BJ (cell line): ENCODE results near the gene ALMS1. TPM values are rescaled to one million over a fixed set of nuclear protein-coding genes. Genes with fewer than 3 reads are reported as not detected.
"Not testable (repeated sequence)": the region's sequence is repeated elsewhere in the genome, so short reads cannot be mapped to it uniquely, and the experiment has no call there.

ENCODE experiments used
- CTCF ChIA-PET: fragments of 350-600 bp; formaldehyde crosslinking; extraction: SDS; loops from one replicate; lab custom pipeline; 2021; ENCODE audit warnings: antibody characterized with exemption, inconsistent platforms; lab: Yijun Ruan, JAX
- POLR2A ChIA-PET: fragments of 300-600 bp; sonication (Branson Sonifier 250); formaldehyde crosslinking; extraction: SDS; loops from one replicate; lab custom pipeline; 2021; ENCODE audit warnings: antibody characterized with exemption; lab: Charles Lee
- DNase-seq: peaks from one replicate; pipeline ENCODE4 v3.0.0-alpha.2; 2011; ENCODE audit warnings: low read depth
- H3K27me3 ChIP-seq: 2 replicates; pipeline ENCODE4 v1.6.0; 2011; ENCODE audit warnings: low read length; ENCODE audit not compliant: control insufficient read depth, insufficient read depth
- H3K36me3 ChIP-seq: 2 replicates; pipeline ENCODE4 v1.5.1; 2011; ENCODE audit warnings: low read length; ENCODE audit not compliant: control insufficient read depth, insufficient read depth
- H3K4me3 ChIP-seq: 2 replicates; pipeline ENCODE4 v1.5.1; 2011; ENCODE audit warnings: low read depth, mild to moderate bottlenecking, control low read depth, low read length
- polyA plus RNA-seq: library from polyadenylated mRNA; depleted of rRNA; stranded (reverse); fragments of >200 nt; gene quantifications from 2 replicates; pipeline ENCODE4 v1.2.3, GENCODE V29; 2011
- TF ChIP-seq, protein P1 (sequence below): IDR thresholded peaks from 2 replicates; pipeline ENCODE4 v1.5.1; 2011; ENCODE audit warnings: low read depth, mild to moderate bottlenecking, control low read depth, inconsistent platforms, low read length, moderate library complexity; ENCODE audit not compliant: insufficient read depth

Gene ALMS1
- polyA plus RNA-seq, 1 experiment = 10.3 TPM

GRCh38 chr2:73489053-73489452, 103.4 kb downstream of the ALMS1 start:
- no peak for DNase-seq
- no peaks in the 10 kb centered on the region for H3K27me3 ChIP-seq
- H3K4me3 ChIP-seq = no peak overlapping the region
- POLR2A ChIA-PET = no interaction called here
- TF ChIP-seq, protein P1, sequence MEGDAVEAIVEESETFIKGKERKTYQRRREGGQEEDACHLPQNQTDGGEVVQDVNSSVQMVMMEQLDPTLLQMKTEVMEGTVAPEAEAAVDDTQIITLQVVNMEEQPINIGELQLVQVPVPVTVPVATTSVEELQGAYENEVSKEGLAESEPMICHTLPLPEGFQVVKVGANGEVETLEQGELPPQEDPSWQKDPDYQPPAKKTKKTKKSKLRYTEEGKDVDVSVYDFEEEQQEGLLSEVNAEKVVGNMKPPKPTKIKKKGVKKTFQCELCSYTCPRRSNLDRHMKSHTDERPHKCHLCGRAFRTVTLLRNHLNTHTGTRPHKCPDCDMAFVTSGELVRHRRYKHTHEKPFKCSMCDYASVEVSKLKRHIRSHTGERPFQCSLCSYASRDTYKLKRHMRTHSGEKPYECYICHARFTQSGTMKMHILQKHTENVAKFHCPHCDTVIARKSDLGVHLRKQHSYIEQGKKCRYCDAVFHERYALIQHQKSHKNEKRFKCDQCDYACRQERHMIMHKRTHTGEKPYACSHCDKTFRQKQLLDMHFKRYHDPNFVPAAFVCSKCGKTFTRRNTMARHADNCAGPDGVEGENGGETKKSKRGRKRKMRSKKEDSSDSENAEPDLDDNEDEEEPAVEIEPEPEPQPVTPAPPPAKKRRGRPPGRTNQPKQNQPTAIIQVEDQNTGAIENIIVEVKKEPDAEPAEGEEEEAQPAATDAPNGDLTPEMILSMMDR = no peak
- H3K36me3 ChIP-seq = peaks cover 4% of the 10 kb centered on the region; the same call in 1 of the 2 replicates
- CTCF ChIA-PET = no interaction called here

DNA sequence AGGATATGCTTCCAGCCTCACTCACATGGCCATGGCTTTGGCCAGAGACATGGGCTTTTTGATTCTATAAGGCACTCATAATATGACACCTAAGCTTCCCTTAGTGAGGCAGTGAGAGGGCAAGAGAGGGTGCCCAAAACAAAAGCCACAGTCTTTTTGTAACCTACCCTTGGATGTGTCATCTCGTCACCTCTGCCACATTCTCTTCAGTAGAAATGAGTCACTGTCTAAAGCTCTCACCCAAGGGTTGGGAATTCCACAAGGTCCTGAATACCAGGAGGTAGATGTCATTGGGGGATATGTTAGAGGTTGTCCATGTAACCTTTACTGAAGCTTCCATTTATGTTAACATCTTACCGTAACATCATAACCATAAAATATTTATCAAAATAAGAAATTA, 108.4 kb downstream of the ALMS1 start:
- Histone ChIP-seq H3K4me3 (no peak overlapping the region), H3K36me3 (no peaks in the 10 kb centered on the region), H3K27me3 (no peaks in the 10 kb centered on the region)
- CTCF ChIA-PET = no interaction called here
- no peak for DNase-seq
- POLR2A ChIA-PET = no interaction called here
- TF ChIP-seq, protein P1 = no peak

GRCh38 chr2:73503992-73504570, 118.4 kb downstream of the ALMS1 start:
- no peak overlapping the region for H3K4me3 ChIP-seq
- TF ChIP-seq, protein P1 = no peak
- ChIA-PET POLR2A (no interaction called here), CTCF (no interaction called here)
- no peak for DNase-seq
- no peaks in the 10 kb centered on the region for H3K36me3 ChIP-seq
- no peaks in the 10 kb centered on the region for H3K27me3 ChIP-seq

DNA sequence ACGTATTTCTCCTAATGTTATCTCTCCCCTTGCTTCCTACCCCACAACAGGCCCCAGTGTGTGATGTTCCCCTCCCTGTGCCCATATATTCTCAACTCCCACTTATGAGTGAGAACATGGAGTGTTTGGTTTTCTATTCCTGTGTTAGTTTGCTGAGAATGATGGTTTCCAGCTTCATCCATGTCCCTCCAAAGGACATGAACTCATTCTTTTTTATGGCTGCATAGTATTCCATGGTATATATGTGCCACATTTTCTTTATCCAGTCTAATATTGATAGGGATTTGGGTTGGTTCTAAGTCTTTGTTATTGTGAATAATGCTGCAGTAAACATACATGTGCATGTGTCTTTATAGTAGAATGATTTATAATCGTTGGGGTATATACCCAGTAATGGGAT, 119.2 kb downstream of the ALMS1 start:
- H3K36me3 ChIP-seq, POLR2A ChIA-PET, H3K4me3 ChIP-seq, DNase-seq, H3K27me3 ChIP-seq, CTCF ChIA-PET: not testable (repeated sequence)

- H3K36me3 ChIP-seq, CTCF ChIA-PET, H3K27me3 ChIP-seq, DNase-seq, POLR2A ChIA-PET, H3K4me3 ChIP-seq: not testable (repeated sequence)
These were observed 124.8 kb downstream of the ALMS1 start for GRCh38 chr2:73510470-73510869.

- no peak for DNase-seq
- Histone ChIP-seq H3K36me3 (0 out of 2 replicates have a peak, but pooled peaks cover 1% of the 10 kb centered on the region), H3K4me3 (no peak overlapping the region), H3K27me3 (no peaks in the 10 kb centered on the region)
- TF ChIP-seq, protein P1 = no peak
- ChIA-PET POLR2A (no interaction called here), CTCF (no interaction called here)
These were observed 130.4 kb downstream of the ALMS1 start for GRCh38 chr2:73516033-73516432.
